Mammary epithelial cell (primary cell): ENCODE data around the gene MEIOSIN.

Source experiments
- CTCF ChIP-seq, 2 donors: IDR thresholded peaks in 1 of 2; conservative IDR thresholded peaks in 1 of 2; 2 replicates each; pipeline ENCODE4 v1.5.1; 2011 to 2012; ENCODE audit warnings: inconsistent platforms in 2 of 2, low read length in 2 of 2, mild to moderate bottlenecking in 2 of 2, control low read depth in 1 of 2, low read depth in 1 of 2; ENCODE audit not compliant: insufficient read depth in 1 of 2; ENCODE audit errors: extremely low read depth in 1 of 2
- EZH2 ChIP-seq: IDR thresholded peaks from 2 replicates; pipeline ENCODE4 v1.6.1; 2012; ENCODE audit warnings: low read length, inconsistent platforms, borderline replicate concordance

DNA sequence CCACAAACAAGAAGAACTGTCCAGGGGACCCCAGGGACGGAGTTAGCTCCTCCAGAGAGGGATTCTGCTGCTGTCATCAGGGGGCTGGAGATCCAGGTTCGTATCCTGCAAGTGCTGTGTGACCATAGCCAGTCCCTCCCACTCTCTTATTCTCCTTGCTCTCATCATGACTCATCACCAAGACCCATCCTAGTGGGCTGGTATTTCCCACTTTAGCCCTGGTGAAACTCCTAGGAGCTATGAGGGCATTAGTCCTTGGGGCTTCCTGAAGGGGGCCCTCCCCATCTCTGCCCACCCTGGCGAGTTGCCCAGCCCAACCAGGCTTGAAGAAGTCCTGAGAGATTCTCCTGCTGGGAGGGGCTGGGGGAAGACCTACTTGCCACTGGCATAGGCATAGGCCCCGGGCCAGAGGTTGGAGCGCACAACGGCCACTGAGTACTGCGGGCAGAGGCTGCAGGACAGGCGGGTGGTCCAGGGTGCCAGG is 66.9 kb downstream of the MEIOSIN start:
- no peak for TF ChIP-seq CTCF (conservative IDR thresholded peaks at IDR 0.05 in 1 of 2, IDR thresholded peaks at IDR 0.05 in 1 of 2; ENCODE audit: extremely low read depth in 1 of 2, insufficient read depth in 1 of 2, low read depth in 1 of 2, low read length in 2 of 2)
- no peak for TF ChIP-seq EZH2
